Tongue (tissue), 2 donors: ENCODE results near the gene UVSSA. TPM values are rescaled to one million over a fixed set of nuclear protein-coding genes. Genes with fewer than 3 reads are reported as not detected.

Source experiments
- DNase-seq: peaks from one replicate; pipeline ENCODE4 v3.0.0-alpha.2; 2015
- total RNA-seq: library from RNA; depleted of rRNA; stranded (reverse); fragments of >200 nt; gene quantifications from one replicate; pipeline ENCODE4 v1.2.3, GENCODE V29; 2014

Gene UVSSA
- total RNA-seq, 1 donor from 2014 or later, result 8.5 TPM

DNA sequence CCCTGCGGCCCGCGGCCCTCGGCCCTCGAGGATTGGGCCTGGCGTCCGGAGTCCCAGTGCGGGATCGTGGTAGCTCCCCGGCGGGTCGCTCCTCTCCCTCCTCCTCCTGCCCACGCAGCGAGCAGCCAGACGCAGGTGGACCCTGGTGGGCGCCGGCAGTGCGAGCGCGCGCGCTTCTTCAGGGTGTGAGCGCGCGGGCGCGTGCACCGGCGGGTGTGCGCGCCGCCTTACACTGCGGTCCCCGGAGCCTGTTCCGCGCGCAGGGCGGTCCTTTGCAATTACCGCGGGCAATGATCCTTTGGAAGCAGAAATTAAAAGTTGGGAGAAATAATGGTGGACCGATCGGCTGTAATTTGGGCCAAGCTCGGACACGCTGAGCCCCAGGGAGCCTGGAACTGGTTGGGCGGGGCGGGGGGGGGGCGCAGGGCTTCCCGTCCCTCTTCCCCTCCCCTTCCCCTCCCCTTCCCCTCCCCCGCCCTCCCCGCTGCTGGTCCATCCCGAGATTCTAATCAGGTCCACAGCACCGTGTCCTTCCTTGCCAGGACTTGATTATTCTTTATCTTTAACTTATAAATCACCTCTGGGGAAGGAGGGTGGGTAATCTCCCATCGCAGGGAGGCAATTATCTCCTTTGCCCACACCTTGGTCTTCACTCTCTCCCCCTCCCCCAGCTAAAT is 60.8 kb downstream of the UVSSA start:
- no peak for DNase-seq

DNA sequence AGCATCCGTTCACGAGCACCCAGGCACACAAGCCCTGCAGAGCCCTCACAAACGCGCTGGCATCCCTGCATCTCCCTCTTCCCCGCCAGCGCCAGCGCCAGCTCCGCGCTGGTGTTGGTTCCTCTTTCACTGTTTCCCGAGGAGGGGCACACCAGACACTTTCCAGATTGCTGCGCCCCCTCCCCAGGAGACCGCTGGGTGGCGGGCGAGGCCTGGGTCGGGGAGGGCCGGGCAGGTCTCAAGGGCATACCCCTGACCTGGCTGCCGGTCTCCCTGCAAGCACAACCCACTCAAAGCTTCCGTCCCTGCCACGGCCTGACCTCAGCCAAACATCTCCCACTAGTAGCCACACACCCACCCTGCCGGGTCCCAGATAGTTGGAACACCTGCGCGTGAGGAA is 61.4 kb downstream of the UVSSA start:
- DNase-seq, result no peak

DNA sequence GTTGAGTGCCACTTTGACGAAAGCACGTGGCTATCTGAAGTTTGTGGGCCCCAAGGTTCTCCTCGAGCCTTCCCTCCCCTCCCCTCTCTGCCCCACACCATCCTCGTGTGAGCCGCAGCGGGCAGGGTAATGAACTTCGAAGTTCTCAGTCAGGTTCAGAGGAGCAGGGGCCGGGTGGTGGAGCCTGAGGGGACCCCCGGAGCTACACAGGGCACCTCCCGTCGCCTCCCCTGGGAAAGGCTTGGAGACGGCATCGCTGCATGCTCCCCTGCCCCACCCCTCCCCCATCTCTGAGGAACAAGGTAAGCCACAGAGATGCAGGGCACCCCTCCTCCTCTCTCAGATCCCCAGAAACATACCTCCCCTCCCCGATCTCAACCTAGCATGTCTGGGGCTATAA is 62.1 kb downstream of the UVSSA start:
- no peak for DNase-seq

DNA sequence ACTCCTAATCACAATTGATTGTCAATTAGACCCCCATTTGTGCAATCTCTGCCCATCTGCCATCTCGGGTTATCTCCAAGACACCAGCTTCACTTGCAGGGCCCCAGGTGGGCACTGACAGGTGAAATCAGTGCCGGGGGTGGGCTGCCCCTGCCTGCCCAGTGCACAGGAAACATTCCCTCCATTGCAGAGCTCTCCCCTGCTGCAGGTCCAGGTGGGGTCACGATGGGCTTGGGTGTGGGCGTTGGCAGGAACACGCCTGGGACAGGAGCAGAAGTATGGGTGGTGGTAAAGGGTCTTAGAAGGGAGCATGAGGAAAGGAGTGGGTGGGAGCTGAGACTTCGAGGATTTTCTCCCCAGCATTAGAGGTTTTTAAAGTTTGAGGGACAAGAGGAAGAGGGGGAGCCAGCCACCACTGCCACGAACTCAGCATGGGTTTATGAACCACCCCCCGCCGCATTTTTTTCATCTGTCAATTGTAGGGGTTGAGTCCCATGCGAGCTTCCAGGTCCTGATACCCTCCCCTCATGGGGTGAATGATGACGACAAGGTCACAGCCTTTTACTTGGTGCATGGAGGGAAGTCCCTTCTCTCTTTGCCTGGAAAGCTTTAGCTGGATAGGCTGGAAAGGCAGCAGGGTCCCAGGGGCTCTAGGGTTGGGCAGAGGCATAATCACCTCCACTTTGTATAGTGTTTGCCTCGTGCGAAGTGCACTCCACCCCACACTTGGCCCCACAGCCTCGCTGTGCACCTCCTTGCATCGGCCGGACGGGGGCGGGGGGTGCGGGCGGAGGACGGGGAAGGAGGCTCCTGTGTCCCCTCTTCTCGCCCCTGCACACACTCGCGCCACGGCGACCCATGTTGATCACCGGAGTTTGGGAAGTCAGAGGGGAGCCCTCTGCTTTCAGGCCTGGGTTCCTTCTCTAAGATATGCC is 62.8 kb downstream of the UVSSA start:
- DNase-seq, result no peak

DNA sequence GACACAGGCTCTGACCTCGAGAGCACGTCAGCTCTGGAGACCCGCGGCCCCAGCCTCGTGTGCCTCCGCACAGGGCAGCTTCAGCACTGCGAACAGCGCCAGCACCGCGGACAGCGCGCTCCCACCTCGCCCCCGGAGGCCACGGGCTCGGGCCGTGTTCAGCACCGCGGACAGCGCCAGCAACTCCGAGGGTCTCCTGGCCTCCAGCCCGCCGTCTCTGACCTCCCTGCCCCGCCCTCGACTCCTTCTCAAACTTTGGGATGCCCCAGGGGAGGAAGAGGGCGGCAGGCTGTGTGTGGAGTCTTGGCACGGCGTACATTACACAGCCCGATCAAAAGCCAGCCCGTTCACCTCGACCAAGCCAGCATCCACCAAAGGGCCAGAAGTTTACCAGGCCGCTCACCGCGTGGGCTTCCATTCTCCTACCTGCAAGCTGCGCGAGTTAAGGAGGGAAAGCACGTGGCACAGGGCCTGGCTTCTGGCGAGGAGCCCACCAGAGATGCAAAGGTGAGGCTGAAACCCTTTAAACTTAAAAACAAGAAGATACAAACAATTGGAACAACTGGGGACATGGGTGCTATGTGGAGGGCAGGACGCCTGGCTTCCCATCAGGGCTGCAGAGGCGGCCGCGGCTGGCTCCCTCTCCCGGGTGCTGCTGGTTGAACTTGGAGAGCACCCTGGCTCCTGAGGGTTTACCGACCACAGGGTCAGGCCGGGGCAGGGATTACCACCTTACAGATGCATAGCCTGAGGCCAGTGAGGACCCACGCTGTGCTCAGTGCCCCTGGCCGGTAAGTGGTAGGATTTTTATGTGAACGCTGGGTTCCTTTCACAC is 63.7 kb downstream of the UVSSA start:
- DNase-seq, result peak; percentile 89

DNA sequence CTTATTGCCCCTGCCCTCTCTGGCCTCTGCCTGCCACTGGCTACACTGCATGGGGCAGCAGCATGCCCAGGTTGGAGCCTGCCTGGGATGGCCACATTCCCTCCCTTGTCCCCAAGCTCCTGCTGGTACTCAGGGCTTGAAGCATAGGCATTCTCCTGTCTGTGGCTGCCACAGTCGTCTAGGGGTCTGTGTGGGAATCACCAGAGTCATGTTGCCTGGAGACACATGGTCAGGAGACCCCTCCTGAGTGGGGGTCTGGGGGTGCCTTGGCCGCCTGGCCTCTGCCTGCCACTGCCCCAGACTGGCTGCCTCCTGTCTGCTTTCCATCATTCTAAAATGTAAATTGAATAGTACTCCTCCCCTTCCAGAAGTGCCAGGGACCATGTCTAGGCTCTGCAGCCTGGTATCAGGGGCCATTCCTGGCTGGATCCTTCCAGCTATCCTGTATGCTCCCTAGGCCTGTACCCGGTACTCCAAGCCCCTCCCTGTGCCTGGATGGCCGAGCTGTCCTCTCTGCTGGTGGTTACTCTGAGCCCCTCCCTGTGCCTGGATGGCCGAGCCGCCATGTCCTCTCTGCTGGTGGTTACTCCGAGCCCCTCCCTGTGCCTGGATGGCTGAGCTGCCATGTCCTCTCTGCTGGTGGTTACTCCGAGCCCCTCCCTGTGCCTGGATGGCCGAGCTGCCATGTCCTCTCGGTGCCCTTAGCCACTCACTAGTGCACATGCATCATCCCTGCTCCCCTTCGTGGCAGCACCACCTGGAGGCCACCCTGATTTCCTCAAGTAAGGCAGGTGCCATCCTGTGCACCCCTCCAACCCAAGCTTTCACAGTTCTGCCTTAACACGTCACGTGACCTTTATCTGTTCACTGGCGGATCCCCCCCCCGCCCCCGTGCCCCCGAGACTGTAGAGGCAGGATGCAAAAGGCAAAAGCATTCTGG is 64.7 kb downstream of the UVSSA start:
- DNase-seq, result no peak

DNA sequence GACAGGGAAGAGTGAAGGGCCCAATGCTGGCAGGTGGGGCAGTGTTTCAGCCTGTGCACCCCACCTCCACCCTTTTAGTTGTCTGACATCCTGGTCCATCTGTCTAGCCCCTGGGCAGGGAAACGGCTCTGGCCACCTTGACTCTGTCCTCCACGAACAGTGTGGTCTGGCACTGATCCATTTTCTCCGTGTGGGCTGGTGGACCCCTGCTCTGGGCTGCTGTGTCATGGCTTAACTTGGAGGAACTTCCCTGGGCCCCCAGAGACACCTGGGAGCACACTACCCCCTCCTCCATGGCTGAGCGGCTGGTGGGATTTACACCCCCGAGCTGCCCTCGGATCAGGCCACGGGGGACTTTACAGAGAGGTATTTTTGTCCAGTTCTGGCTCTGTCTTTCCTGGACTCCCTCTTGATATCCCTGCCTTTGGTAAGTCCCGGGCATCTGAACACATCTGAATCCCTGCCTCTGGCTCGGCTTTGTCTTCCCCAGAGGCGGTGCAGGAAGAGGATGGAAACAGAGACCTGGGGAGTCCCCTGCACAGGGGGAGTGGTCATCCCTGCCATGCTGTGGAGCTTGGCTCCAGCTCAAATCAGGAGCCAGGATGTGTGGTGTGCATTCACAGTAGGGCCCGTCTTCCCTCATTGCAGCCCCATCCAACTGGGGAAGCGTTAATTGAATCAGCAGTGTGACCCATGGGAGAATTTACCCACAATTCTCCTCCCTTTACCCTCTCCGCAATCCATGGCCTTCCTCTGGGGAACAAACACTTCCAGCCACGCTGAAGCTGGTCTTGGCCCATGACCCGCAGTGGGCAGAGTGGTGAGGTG is 65.6 kb downstream of the UVSSA start:
- DNase-seq, result no peak

DNA sequence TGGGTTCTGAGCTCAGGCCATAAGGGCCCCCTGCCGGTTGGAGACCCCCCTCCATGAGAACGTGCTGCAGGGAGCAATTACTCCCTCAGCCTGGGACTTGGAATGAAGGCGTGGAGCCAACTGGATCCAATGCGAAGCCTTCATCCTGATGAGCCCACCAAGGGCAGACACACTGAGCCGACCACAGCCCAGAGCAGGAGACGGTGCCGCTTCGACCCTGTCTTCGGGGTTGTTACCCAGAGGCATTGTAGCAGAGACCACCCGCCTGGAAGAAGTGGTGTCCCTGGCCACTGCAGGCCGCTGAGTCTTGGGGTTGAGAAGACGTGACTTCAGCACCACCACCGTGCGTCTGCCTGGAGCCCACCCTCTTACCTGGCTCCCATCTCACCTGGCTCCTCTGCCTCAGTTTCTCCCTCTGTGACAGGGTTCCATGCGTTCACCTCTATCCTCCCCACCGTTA is 66.2 kb downstream of the UVSSA start:
- no peak for DNase-seq

DNA sequence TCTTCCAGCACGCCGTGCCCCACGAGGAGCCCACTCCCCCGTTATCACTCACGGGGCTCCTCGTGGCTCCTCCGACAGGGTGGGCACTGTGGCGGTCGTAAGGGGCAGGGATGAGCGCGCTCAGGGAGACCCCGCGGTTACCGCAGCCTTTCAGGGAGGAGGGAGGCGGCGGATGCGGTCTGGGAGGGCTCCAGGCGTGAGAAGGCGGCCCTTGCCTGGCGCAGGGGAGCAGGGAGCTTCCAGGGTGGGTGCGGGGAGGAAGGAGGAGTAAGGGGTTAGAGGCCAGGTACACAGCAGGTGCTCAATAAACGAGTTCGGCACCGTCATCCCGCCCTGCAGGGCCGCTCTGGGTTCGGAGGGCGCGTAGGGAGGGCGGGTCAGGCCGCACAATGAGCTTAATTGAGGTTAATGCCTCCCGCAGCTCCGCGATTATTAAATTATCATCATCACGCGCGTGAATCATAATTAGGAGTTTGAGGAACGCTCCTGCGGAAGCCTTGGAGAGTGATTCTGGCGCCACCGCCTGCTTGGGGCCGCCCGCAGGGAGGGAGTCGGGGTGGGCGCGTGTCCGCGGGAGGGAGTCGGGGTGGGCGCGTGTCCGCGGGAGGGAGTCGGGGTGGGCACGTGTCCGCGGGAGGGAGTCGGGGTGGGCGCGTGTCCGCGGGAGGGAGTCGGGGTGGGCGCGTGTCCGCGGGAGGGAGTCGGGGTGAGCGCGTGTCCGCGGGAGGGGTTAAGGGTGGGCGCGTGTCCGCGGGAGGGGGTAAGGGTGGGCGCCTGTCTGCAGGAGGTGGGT is 66.9 kb downstream of the UVSSA start:
- DNase-seq, result no peak

DNA sequence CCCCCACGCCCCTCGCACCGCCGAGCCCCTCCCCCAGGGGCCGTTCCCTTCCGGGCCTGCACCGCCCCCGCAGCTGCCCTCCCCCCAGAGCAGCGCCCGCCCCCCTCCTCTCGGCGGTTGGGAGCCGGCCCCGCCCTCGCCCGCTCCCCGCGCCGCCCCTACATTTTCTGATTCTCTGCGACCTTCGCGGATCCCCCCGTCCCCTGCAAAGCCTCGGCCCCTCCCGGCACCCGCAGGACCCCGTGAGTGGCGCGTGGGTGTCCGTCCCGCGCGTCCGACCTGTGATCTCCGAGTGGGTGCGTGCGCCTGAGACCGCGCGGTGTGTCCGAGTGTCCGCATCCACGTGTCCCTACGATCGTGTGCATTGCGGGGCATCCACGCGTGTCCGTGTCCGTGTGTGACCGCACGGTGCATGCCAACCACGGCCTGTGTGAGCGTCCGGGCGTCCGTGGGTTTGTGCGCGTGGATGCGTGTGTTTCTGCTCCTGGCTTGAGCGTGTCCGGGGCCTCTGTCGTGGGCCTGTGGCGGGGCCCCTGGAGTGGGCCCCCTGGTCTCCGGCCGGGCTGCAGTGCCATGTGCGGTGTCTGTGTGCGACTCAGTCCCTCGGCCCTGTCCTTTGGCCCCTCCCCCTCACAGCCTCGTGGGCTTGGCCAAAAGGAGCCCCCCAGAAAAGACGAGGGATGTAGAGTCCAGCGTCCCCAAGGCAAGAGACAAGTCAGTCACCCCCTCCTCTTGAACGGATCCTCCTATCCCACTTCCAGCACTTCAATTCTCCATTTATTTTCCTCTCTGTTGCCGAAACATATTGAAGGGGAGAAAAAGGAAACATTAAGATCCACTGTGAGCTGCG is 68.0 kb downstream of the UVSSA start:
- DNase-seq, result no peak

DNA sequence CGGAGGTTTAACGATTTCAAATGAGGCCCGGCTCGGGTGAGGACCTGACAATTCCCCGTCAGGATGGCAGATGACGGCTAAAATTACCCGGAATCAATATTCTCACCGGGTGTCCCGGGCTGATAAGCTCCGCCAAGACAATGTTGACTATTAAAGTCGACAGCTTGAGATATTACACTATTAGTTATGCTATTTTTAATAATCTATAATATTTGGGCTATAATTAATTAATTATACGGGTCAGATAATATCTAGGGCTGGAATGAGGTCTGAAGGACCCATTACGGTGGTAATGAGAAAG is 68.6 kb downstream of the UVSSA start:
- DNase-seq, result no peak

DNA sequence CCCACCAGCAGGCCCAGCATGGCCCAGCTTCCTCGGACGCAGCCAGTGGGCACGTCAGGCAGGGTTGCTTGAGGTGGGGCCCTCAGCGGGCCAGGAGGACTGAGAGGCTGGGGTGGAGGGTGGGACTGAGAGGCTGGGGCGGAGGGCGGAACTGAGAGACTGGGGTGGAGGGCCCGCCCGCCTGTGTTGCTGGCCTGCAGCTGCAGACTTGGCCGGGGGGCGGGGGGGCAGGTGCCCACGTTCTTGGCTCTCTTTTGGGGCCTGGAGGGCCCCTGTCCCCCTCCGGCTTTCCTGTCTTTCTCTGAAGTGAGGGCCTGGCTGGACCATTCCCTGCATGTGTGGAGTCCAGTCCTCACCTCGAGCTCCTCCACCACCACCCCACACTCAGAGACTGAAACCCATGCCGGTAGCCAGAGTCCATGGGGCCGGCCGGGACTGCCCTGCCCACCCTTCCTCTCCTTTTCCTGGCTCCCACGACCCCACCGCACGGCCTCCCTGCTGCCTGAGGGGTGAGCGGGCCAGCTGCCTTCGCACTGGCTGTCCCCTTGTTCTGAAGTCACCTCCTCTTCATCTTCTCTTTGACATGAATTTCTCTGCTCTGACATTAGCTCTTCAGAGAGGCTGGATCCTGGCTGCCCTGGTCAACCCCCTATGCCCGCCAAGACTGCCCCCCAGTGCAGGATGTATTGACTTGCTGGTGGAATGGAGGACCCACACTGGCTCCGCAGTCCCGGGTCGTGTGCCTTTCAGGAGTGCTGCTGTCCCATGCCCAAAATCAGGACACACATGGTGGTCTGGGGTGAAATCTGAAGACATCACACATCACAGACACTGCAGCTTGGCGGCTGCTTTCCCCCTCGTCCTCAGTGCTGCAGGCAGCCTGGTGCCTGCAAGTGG is 69.3 kb downstream of the UVSSA start:
- no peak for DNase-seq

DNA sequence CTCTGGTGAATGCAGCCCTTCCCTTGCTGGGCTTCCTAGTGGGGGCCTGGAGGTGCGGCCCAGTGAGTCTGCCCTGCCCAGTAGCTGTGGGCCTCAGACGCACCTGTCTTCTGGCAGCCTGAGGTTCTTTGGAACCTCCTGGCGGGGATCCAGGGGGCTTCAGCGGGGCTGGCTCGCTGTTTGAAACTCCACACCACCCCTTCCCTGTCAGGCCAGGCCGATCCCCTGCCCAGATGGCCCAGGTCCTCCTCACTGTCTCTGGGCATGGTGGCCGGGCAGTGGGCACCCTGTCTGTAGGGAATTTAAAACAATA is 69.9 kb downstream of the UVSSA start:
- no peak for DNase-seq

DNA sequence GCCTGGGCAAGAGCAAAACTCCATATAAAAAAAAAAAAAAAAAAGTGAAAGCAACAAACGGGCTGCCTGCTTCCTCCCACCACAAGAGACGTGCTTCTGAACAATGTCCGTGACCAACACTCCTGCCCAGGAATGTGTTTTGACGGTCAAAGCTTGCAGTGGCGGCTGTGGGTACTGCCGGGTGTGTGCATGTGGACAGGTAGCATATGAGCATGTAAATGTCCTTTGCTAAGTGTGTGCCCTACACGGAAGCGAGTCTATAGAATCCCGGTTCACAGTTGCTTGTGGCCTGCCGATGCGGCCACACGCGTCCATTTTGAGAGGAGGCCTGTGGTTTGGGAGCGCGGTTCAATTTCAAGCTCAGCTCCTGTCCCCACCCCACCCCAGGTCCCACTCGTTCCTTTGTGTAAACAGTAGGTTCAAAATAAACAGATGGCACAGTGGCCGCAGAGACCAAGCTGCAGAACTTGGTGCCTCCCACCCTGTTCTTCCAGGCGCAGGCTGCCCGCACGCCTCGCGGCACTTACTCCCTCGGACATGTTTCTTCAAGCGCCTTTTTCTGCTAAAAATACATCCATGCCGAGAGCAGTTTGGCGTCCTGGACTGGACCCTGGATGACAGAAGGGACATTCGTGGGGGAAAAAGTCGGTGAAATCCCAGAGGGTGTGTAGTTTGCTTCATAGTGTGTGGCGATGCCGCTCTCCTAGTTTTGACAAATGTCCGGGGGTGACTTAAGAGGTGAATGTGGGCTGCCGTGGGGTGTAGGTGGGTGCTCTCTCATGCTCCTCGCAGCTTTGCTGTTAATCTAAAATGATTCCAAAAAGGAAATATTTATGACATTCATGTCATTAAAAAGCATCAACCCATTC is 70.7 kb downstream of the UVSSA start:
- no peak for DNase-seq

DNA sequence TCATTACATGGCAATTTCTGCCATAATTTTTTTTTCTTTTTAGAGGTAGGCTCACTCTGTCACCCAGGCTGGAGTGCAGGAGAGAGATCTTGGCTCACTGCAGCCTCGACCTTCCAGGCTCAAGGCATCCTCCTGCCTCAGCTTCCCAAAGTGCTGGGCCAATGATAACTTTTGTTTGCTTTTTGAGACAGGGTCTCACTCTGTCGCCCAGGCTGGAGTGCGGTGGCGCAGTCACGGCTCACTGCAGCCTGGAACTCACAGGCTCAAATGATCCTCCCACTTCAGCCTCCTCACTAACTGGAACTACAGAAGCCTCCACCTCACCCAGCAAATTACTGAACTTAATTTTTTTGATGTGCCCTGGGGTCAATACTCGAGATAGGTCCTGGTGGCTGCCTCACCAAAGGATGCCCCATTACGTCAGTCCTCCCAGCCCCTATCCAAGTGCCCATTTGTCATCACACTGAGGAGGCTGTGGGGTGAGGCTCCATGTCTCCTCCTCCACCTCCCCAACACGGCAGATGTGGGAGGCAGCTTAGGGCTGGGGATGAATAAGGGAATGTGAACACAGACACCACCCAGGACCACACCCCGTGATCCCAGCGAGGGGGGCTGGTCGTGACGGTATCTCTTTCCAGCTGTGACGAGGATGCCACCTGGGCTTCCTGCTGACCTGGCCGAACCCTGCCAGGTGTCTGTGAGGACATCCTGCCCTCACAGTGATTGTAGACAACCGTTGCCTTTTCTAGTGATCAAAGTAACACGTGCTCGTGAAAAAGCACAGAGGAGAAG is 71.7 kb downstream of the UVSSA start:
- DNase-seq, result no peak

DNA sequence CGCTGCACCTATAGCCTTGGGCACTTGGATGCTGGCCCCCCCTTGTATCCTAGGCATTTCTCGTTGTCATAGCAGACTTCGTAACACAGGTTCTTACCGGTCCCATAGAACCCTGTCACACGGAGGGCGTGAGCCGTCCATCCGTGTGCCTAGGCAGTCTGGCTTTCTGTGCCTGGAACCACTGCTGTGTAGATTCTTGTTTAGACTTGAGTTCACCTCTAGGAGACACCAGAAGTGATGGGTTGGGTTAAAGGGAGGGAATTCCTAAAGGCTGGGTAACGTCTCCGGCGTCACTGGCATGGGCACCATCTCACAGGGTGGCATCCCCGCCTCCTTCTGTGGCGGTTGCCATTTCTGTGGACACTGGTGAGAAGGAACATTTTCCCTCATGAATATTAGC is 72.7 kb downstream of the UVSSA start:
- DNase-seq, result no peak
